GM23338 (cell line): ENCODE data around the gene DRC7. TPM values are rescaled to one million over a fixed set of nuclear protein-coding genes. Genes with fewer than 3 reads are reported as not detected.

ENCODE experiments used
- ATAC-seq: fragments of 200-7000 bp; cut with Tn5 transposase; 3 replicates; pipeline ENCODE4 v1.9.1; 2020
- DNase-seq: peaks from one replicate; pipeline ENCODE4 v3.0.0-alpha.2; 2015; ENCODE audit warnings: low spot score
- H2AFZ ChIP-seq: fragments of 200-600 bp; sonication (generic); 2 replicates; pipeline ENCODE4 v1.8.0; 2016; ENCODE audit warnings: antibody characterized with exemption, mild to moderate bottlenecking, moderate library complexity
- H3F3A ChIP-seq: fragments of 200-600 bp; sonication (generic); replicated peaks from 2 replicates; pipeline ENCODE4 v1.8.0; 2017; ENCODE audit warnings: antibody characterized with exemption, mixed run types, low read depth
- H3K27ac ChIP-seq: fragments of 200-600 bp; sonication (generic); 2 replicates; pipeline ENCODE4 v1.6.1; 2016; ENCODE audit warnings: low read depth
- H3K27me3 ChIP-seq: fragments of 200-600 bp; sonication (generic); 2 replicates; pipeline ENCODE4 v1.8.0; 2016; ENCODE audit warnings: mild to moderate bottlenecking, mixed run types, moderate library complexity; ENCODE audit not compliant: insufficient read depth
- H3K36me3 ChIP-seq: fragments of 200-600 bp; sonication (generic); 2 replicates; pipeline ENCODE4 v1.8.0; 2016; ENCODE audit warnings: mild to moderate bottlenecking; ENCODE audit not compliant: insufficient read depth
- H3K4me1 ChIP-seq: fragments of 200-600 bp; sonication (generic); 2 replicates; pipeline ENCODE4 v1.8.0; 2016; ENCODE audit warnings: mild to moderate bottlenecking, moderate library complexity; ENCODE audit not compliant: insufficient read depth
- H3K4me2 ChIP-seq: fragments of 200-600 bp; sonication (generic); 2 replicates; pipeline ENCODE4 v1.7.1; 2017; ENCODE audit warnings: mixed run types
- H3K4me3 ChIP-seq: fragments of 200-600 bp; sonication (generic); 2 replicates; pipeline ENCODE4 v1.6.1; 2016; ENCODE audit warnings: mixed run types
- H3K79me2 ChIP-seq: fragments of 200-600 bp; sonication (generic); replicated peaks from 2 replicates; pipeline ENCODE4 v1.8.0; 2017; ENCODE audit warnings: mild to moderate bottlenecking; ENCODE audit not compliant: insufficient read depth
- H3K9me2 ChIP-seq: fragments of 200-600 bp; sonication (generic); 2 replicates; pipeline ENCODE4 v1.8.0; 2017; ENCODE audit not compliant: insufficient read depth
- H4K20me1 ChIP-seq: fragments of 200-600 bp; sonication (generic); replicated peaks from 2 replicates; pipeline ENCODE4 v1.8.0; 2017; ENCODE audit warnings: mild to moderate bottlenecking; ENCODE audit not compliant: insufficient read depth
- H3K27ac Mint-ChIP-seq: 2 replicates; pipeline ENCODE4 v1.8.0; 2020; ENCODE audit warnings: inconsistent platforms, mild to moderate bottlenecking, moderate library complexity, mixed read lengths
- H3K27me3 Mint-ChIP-seq: 3 replicates; pipeline ENCODE4 v1.8.0; 2022; ENCODE audit warnings: low read depth, mild to moderate bottlenecking, moderate library complexity, mixed read lengths, inconsistent platforms; ENCODE audit not compliant: insufficient read depth, poor library complexity
- H3K36me3 Mint-ChIP-seq: 3 replicates; pipeline ENCODE4 v1.8.0; 2021; ENCODE audit warnings: low read depth, mild to moderate bottlenecking, inconsistent platforms, moderate library complexity, mixed read lengths
- H3K4me1 Mint-ChIP-seq: 3 replicates; pipeline ENCODE4 v1.8.0; 2020; ENCODE audit warnings: mild to moderate bottlenecking, inconsistent platforms, mixed read lengths
- H3K4me3 Mint-ChIP-seq: 3 replicates; pipeline ENCODE4 v1.8.0; 2021; ENCODE audit warnings: moderate library complexity, mild to moderate bottlenecking, inconsistent platforms, mixed read lengths
- H3K9me3 Mint-ChIP-seq: 3 replicates; pipeline ENCODE4 v1.8.0; 2020; ENCODE audit warnings: moderate library complexity, mild to moderate bottlenecking, inconsistent platforms, mixed read lengths
- CREB1 ChIP-seq: fragments of 250-450 bp; sonication (Bioruptor Pico); IDR thresholded peaks from 2 replicates; pipeline ENCODE4 v1.5.0; 2020; ENCODE audit warnings: low read depth, mild to moderate bottlenecking, moderate library complexity
- CTCF ChIP-seq, 2 experiments: fragments of 200-600 bp in 1 of 2; sonication (generic) in 1 of 2; conservative IDR thresholded peaks; 2 replicates each; pipeline versions ENCODE4 v1.5.1 to v1.6.1; 2016 to 2017; ENCODE audit warnings: antibody characterized with exemption in 2 of 2, low read depth in 2 of 2, mild to moderate bottlenecking in 2 of 2, moderate library complexity in 1 of 2
- EZH2phosphoT487 ChIP-seq: fragments of 200-600 bp; sonication (generic); IDR thresholded peaks from one replicate; pipeline ENCODE4 v1.8.1; 2018; ENCODE audit warnings: antibody characterized with exemption; ENCODE audit not compliant: unreplicated experiment
- JUNB ChIP-seq: IDR thresholded peaks from one replicate; pipeline ENCODE4 v1.6.1; 2016; ENCODE audit warnings: antibody characterized with exemption; ENCODE audit not compliant: unreplicated experiment
- NANOG ChIP-seq: IDR thresholded peaks from 2 replicates; pipeline ENCODE4 v1.6.1; 2016; ENCODE audit warnings: antibody characterized with exemption, borderline replicate concordance
- POLR2AphosphoS5 ChIP-seq: IDR thresholded peaks from 2 replicates; pipeline ENCODE4 v1.6.1; 2016; ENCODE audit warnings: antibody characterized with exemption, low read depth
- STAT1 ChIP-seq: IDR thresholded peaks from one replicate; pipeline ENCODE4 v1.6.1; 2016; ENCODE audit warnings: antibody characterized with exemption; ENCODE audit not compliant: unreplicated experiment
- ZNF331 ChIP-seq: fragments of 250-450 bp; sonication (Bioruptor Pico); IDR thresholded peaks from 2 replicates; pipeline ENCODE4 v1.5.0; 2020; ENCODE audit warnings: low read depth, mild to moderate bottlenecking, moderate library complexity
- ZNF462 ChIP-seq: fragments of 250-450 bp; sonication (Bioruptor Pico); IDR thresholded peaks from 2 replicates; pipeline ENCODE4 v1.5.0; 2020; ENCODE audit warnings: mild to moderate bottlenecking, moderate library complexity
- polyA plus RNA-seq: library from polyadenylated mRNA; unstranded; fragments of >200 nt; fragmentation: Nextera tagmentation; extraction: Ambion mirVana; gene quantifications from 2 replicates; pipeline ENCODE4 v1.2.1, GENCODE V29; 2016
- total RNA-seq: library from RNA; depleted of rRNA; stranded (reverse); fragments of >200 nt; shearing (Covaris generic); gene quantifications from 2 replicates; pipeline ENCODE4 v1.2.3, GENCODE V29; 2014
- TF ChIP-seq, protein P1 (sequence below): IDR thresholded peaks from one replicate; pipeline ENCODE4 v1.6.1; 2018; ENCODE audit warnings: antibody characterized with exemption; ENCODE audit not compliant: unreplicated experiment

The DRC7 gene
- total and polyA plus RNA-seq, 2 experiments from 2014 or later, result not detected

GRCh38 chr16:57757883-57758282, 63.3 kb downstream of the DRC7 start (continued):
- TF ChIP-seq NANOG, result no peak
- TF ChIP-seq EZH2phosphoT487, result no peak
- no peak for TF ChIP-seq CTCF (conservative IDR thresholded peaks at IDR 0.05; ENCODE audit: low read depth in 2 of 2)
- TF ChIP-seq STAT1, result no peak
- no peak for TF ChIP-seq POLR2AphosphoS5

GRCh38 chr16:57758331-57759117, 63.9 kb downstream of the DRC7 start:
- no peaks in the 10 kb centered on the region for H3K79me2 ChIP-seq
- H2AFZ ChIP-seq, result no peak overlapping the region
- Mint-ChIP-seq H3K27ac (no peak overlapping the region), H3K4me1 (peaks cover 23% of the 10 kb centered on the region), H3K4me3 (no peak overlapping the region), H3K36me3 (peaks cover 21% of the 10 kb centered on the region), H3K9me3 (no peaks in the 10 kb centered on the region), H3K27me3 (peaks cover 18% of the 10 kb centered on the region)
- H3K36me3 ChIP-seq, result no peaks in the 10 kb centered on the region
- ATAC-seq (no peak), DNase-seq (no peak)
- H3K4me3 ChIP-seq, result no peak overlapping the region
- no peaks in the 10 kb centered on the region for H4K20me1 ChIP-seq
- H3K9me2 ChIP-seq, result no peaks in the 10 kb centered on the region
- no peaks in the 10 kb centered on the region for H3K27me3 ChIP-seq
- no peak overlapping the region for H3K27ac ChIP-seq
- TF ChIP-seq, protein P1, sequence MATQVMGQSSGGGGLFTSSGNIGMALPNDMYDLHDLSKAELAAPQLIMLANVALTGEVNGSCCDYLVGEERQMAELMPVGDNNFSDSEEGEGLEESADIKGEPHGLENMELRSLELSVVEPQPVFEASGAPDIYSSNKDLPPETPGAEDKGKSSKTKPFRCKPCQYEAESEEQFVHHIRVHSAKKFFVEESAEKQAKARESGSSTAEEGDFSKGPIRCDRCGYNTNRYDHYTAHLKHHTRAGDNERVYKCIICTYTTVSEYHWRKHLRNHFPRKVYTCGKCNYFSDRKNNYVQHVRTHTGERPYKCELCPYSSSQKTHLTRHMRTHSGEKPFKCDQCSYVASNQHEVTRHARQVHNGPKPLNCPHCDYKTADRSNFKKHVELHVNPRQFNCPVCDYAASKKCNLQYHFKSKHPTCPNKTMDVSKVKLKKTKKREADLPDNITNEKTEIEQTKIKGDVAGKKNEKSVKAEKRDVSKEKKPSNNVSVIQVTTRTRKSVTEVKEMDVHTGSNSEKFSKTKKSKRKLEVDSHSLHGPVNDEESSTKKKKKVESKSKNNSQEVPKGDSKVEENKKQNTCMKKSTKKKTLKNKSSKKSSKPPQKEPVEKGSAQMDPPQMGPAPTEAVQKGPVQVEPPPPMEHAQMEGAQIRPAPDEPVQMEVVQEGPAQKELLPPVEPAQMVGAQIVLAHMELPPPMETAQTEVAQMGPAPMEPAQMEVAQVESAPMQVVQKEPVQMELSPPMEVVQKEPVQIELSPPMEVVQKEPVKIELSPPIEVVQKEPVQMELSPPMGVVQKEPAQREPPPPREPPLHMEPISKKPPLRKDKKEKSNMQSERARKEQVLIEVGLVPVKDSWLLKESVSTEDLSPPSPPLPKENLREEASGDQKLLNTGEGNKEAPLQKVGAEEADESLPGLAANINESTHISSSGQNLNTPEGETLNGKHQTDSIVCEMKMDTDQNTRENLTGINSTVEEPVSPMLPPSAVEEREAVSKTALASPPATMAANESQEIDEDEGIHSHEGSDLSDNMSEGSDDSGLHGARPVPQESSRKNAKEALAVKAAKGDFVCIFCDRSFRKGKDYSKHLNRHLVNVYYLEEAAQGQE, result no peak
- TF ChIP-seq JUNB (no peak), ZNF462 (no peak), STAT1 (no peak), ZNF331 (CRISPR knock-in tag) (no peak), CREB1 (no peak), EZH2phosphoT487 (no peak)
- H3F3A ChIP-seq, result no peaks in the 10 kb centered on the region
- H3K4me2 ChIP-seq, result no peak overlapping the region
- H3K4me1 ChIP-seq, result no peaks in the 10 kb centered on the region; the same call in 1 of the 2 replicates
